ENCODE data around the gene ZFPL1.

DNA sequence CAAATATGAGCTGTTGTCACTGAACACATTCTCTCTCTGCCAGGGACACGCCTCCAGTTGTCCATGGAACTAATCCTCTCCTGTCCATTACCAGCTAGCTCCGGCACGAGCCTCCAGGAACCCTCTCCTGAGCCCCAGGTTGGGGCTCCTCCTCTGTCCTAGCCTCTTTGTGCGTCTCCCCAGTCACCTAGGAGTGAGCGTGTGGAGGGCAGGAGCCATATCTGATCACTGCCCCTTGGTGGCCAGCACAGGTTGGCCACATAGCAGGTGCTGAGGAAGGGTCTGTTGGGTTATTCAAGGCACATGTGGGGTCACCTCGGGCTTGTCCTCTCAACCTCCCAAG is 47.8 kb downstream of the ZFPL1 start:
- no peak for TF ChIP-seq RAD21 (IDR thresholded peaks at IDR 0.05; ENCODE audit: low read depth)
- no peak for TF ChIP-seq TAF1 (IDR thresholded peaks at IDR 0.05; ENCODE audit: low read depth)
- no peak for TF ChIP-seq TEAD4 (IDR thresholded peaks at IDR 0.05)
- TF ChIP-seq EP300 (IDR thresholded peaks at IDR 0.05; ENCODE audit: borderline replicate concordance): no peak
- TF ChIP-seq, protein P1, sequence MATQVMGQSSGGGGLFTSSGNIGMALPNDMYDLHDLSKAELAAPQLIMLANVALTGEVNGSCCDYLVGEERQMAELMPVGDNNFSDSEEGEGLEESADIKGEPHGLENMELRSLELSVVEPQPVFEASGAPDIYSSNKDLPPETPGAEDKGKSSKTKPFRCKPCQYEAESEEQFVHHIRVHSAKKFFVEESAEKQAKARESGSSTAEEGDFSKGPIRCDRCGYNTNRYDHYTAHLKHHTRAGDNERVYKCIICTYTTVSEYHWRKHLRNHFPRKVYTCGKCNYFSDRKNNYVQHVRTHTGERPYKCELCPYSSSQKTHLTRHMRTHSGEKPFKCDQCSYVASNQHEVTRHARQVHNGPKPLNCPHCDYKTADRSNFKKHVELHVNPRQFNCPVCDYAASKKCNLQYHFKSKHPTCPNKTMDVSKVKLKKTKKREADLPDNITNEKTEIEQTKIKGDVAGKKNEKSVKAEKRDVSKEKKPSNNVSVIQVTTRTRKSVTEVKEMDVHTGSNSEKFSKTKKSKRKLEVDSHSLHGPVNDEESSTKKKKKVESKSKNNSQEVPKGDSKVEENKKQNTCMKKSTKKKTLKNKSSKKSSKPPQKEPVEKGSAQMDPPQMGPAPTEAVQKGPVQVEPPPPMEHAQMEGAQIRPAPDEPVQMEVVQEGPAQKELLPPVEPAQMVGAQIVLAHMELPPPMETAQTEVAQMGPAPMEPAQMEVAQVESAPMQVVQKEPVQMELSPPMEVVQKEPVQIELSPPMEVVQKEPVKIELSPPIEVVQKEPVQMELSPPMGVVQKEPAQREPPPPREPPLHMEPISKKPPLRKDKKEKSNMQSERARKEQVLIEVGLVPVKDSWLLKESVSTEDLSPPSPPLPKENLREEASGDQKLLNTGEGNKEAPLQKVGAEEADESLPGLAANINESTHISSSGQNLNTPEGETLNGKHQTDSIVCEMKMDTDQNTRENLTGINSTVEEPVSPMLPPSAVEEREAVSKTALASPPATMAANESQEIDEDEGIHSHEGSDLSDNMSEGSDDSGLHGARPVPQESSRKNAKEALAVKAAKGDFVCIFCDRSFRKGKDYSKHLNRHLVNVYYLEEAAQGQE (IDR thresholded peaks at IDR 0.05; ENCODE audit: low read depth): no peak
- TF ChIP-seq TCF12 (IDR thresholded peaks at IDR 0.05; ENCODE audit: low read depth): no peak
- no peak for TF ChIP-seq FOXM1 (IDR thresholded peaks at IDR 0.05; ENCODE audit: borderline replicate concordance, low read depth)
- TF ChIP-seq CREB1 (IDR thresholded peaks at IDR 0.05; ENCODE audit: low read depth): no peak
- TF ChIP-seq EGR1 (IDR thresholded peaks at IDR 0.05): no peak
- TF ChIP-seq, protein P2, sequence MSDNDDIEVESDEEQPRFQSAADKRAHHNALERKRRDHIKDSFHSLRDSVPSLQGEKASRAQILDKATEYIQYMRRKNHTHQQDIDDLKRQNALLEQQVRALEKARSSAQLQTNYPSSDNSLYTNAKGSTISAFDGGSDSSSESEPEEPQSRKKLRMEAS (IDR thresholded peaks at IDR 0.05): no peak
